ENCODE data around the gene TSC22D3. TPM values are rescaled to one million over a fixed set of nuclear protein-coding genes. Genes with fewer than 3 reads are reported as not detected.
A peak's percentile ranks its signal among the peaks of the same experiment; 100 is the strongest.

Gene TSC22D3
- total RNA-seq, 2 donors from 2014 or later, result 18.5 to 23.3 TPM

GRCh38 chrX:107724653-107725052 lies 50.9 kb downstream of the TSC22D3 start:
- intact Hi-C loops (cut with DNase I), result no loop called here
- H3K4me3 ChIP-seq, result no peak overlapping the region
- DNase-seq, result no peak
- H3K4me1 ChIP-seq, result no peaks in the 10 kb centered on the region
- no peak for TF ChIP-seq CTCF (IDR thresholded peaks at IDR 0.05)
- H3K27me3 ChIP-seq, result no peaks in the 10 kb centered on the region
- H3K36me3 ChIP-seq, result no peaks in the 10 kb centered on the region
- no peaks in the 10 kb centered on the region for H3K9me3 ChIP-seq
- H3K9ac ChIP-seq (ENCODE audit: low read depth in 2 of 2, low read length in 2 of 2), result no peak overlapping the region
- no peak overlapping the region for H3K27ac ChIP-seq

GRCh38 chrX:107723511-107723910 lies 52.1 kb downstream of the TSC22D3 start:
- DNase-seq, result no peak
- Histone ChIP-seq H3K9me3 (no peaks in the 10 kb centered on the region), H3K27ac (no peak overlapping the region), H3K27me3 (peaks cover 3% of the 10 kb centered on the region), H3K4me3 (no peak overlapping the region), H3K9ac (ENCODE audit: low read depth in 2 of 2, low read length in 2 of 2) (no peak overlapping the region), H3K4me1 (no peaks in the 10 kb centered on the region), H3K36me3 (no peaks in the 10 kb centered on the region)
- intact Hi-C loops (cut with DNase I), result no loop called here
- TF ChIP-seq CTCF (IDR thresholded peaks at IDR 0.05), result no peak

- no peak for TF ChIP-seq CTCF (IDR thresholded peaks at IDR 0.05)
- Histone ChIP-seq H3K4me1 (no peaks in the 10 kb centered on the region), H3K9me3 (no peaks in the 10 kb centered on the region), H3K27ac (no peak overlapping the region), H3K36me3 (no peaks in the 10 kb centered on the region), H3K9ac (ENCODE audit: low read depth in 2 of 2, low read length in 2 of 2) (no peak overlapping the region), H3K4me3 (no peak overlapping the region), H3K27me3 (peaks cover 3% of the 10 kb centered on the region)
- intact Hi-C loops (cut with DNase I), result no loop called here
- DNase-seq, result no peak
Measured at GRCh38 chrX:107721966-107722707, 53.5 kb downstream of the TSC22D3 start.

- Histone ChIP-seq H3K36me3 (no peaks in the 10 kb centered on the region), H3K9me3 (no peaks in the 10 kb centered on the region), H3K4me3 (no peak overlapping the region), H3K27me3 (peaks cover 3% of the 10 kb centered on the region), H3K4me1 (no peaks in the 10 kb centered on the region), H3K9ac (ENCODE audit: low read depth in 2 of 2, low read length in 2 of 2) (no peak overlapping the region), H3K27ac (no peak overlapping the region)
- intact Hi-C loops (cut with DNase I), result no loop called here
- DNase-seq, result no peak
- no peak for TF ChIP-seq CTCF (IDR thresholded peaks at IDR 0.05)
Measured at GRCh38 chrX:107721318-107721717, 54.3 kb downstream of the TSC22D3 start.

- peak; percentile 90 for DNase-seq
- H3K4me1 ChIP-seq, result no peaks in the 10 kb centered on the region
- no peak overlapping the region for H3K9ac ChIP-seq (ENCODE audit: low read depth in 2 of 2, low read length in 2 of 2)
- no peak overlapping the region for H3K27ac ChIP-seq
- H3K4me3 ChIP-seq, result no peak overlapping the region
- intact Hi-C loops (cut with DNase I), result loop anchor here (5.0 kb wide), 2 partner anchors 41 to 59 kb away; partner anchors contain the start of genes NCBP2L and TSC22D3
- peak; percentile 89 for TF ChIP-seq CTCF (IDR thresholded peaks at IDR 0.05)
- no peaks in the 10 kb centered on the region for H3K9me3 ChIP-seq
- H3K27me3 ChIP-seq, result peaks cover 3% of the 10 kb centered on the region
- no peaks in the 10 kb centered on the region for H3K36me3 ChIP-seq
Measured at GRCh38 chrX:107718156-107718621, 57.4 kb downstream of the TSC22D3 start.
